Activated T-cell treated with anti-CD3 and anti-CD28 coated beads, Interleukin-2, amount 50 U/mL, for 4 hours (primary cell): ENCODE results near the gene PRPS1. TPM values are rescaled to one million over a fixed set of nuclear protein-coding genes. Genes with fewer than 3 reads are reported as not detected.

Source experiments
- ATAC-seq, 2 donors: fragments of 200-7000 bp; cut with Tn5 transposase; one replicate each; pipeline ENCODE4 v1.10.0; 2021
- DNase-seq: peaks from one replicate; pipeline ENCODE4 v3.0.0-alpha.2; 2020
- H3K27me3 Mint-ChIP-seq: one replicate; pipeline ENCODE4 v1.8.0; 2021; ENCODE audit warnings: low read depth, mixed read lengths
- H3K36me3 Mint-ChIP-seq: one replicate; pipeline ENCODE4 v1.8.0; 2022; ENCODE audit warnings: mixed read lengths; ENCODE audit not compliant: insufficient read depth
- H3K4me1 Mint-ChIP-seq: one replicate; pipeline ENCODE4 v1.8.0; 2021; ENCODE audit warnings: low read depth, mixed read lengths
- H3K4me3 Mint-ChIP-seq: one replicate; pipeline ENCODE4 v1.8.0; 2021; ENCODE audit warnings: mild to moderate bottlenecking, moderate library complexity, mixed read lengths
- H3K9me3 Mint-ChIP-seq: one replicate; pipeline ENCODE4 v1.8.0; 2021; ENCODE audit warnings: mixed read lengths
- total RNA-seq, 3 donors: library from RNA; stranded (reverse); gene quantifications; one replicate each; pipeline ENCODE4 v1.2.1, GENCODE V29; 2021

Gene PRPS1
- total RNA-seq, 3 donors from 2014 or later, result 151 to 154 (median 153) TPM

GRCh38 chrX:107619885-107620322, 8.4 kb upstream of the PRPS1 start:
- Mint-ChIP-seq H3K4me1 (no peaks in the 10 kb centered on the region), H3K9me3 (no peaks in the 10 kb centered on the region), H3K4me3 (no peak overlapping the region), H3K27me3 (no peaks in the 10 kb centered on the region), H3K36me3 (no peaks in the 10 kb centered on the region)
- no peak for ATAC-seq
- no peak for DNase-seq

- H3K36me3 Mint-ChIP-seq, result no peaks in the 10 kb centered on the region
- DNase-seq (no peak), ATAC-seq (no peak)
- H3K4me3 Mint-ChIP-seq, result no peak overlapping the region
- H3K4me1 Mint-ChIP-seq, result peaks cover 8% of the 10 kb centered on the region
- H3K9me3 Mint-ChIP-seq, result no peaks in the 10 kb centered on the region
- H3K27me3 Mint-ChIP-seq, result no peaks in the 10 kb centered on the region
Observed at GRCh38 chrX:107624893-107625292, 3.4 kb upstream of the PRPS1 start.

- peaks cover 16% of the 10 kb centered on the region for H3K4me1 Mint-ChIP-seq
- no peaks in the 10 kb centered on the region for H3K9me3 Mint-ChIP-seq
- DNase-seq (no peak), ATAC-seq (no peak)
- H3K36me3 Mint-ChIP-seq, result no peaks in the 10 kb centered on the region
- H3K27me3 Mint-ChIP-seq, result no peaks in the 10 kb centered on the region
- H3K4me3 Mint-ChIP-seq, result no peak overlapping the region
Observed at GRCh38 chrX:107625739-107626138, 2.6 kb upstream of the PRPS1 start.

- Mint-ChIP-seq H3K4me3 (no peak overlapping the region), H3K36me3 (no peaks in the 10 kb centered on the region), H3K4me1 (peaks cover 19% of the 10 kb centered on the region), H3K27me3 (no peaks in the 10 kb centered on the region), H3K9me3 (no peaks in the 10 kb centered on the region)
- ATAC-seq, result no peak
- no peak for DNase-seq
Observed at GRCh38 chrX:107626481-107626880, 1.8 kb upstream of the PRPS1 start.

- ATAC-seq (no peak), DNase-seq (no peak)
- Mint-ChIP-seq H3K36me3 (no peaks in the 10 kb centered on the region), H3K4me3 (no peak overlapping the region), H3K4me1 (peaks cover 19% of the 10 kb centered on the region), H3K9me3 (no peaks in the 10 kb centered on the region), H3K27me3 (no peaks in the 10 kb centered on the region)
Observed at GRCh38 chrX:107626916-107627315, 1.4 kb upstream of the PRPS1 start.

GRCh38 chrX:107628662-107629539, 591 bp downstream of the PRPS1 start:
- ATAC-seq (peak; percentile 61 to 66), DNase-seq (peak; percentile 23)
- Mint-ChIP-seq H3K9me3 (no peaks in the 10 kb centered on the region), H3K36me3 (peaks cover 2% of the 10 kb centered on the region), H3K4me1 (peaks cover 27% of the 10 kb centered on the region), H3K27me3 (no peaks in the 10 kb centered on the region), H3K4me3 (peak overlapping the region; percentile 95)

- ATAC-seq (no peak), DNase-seq (no peak)
- no peaks in the 10 kb centered on the region for H3K9me3 Mint-ChIP-seq
- peak overlapping the region; percentile 95 for H3K4me3 Mint-ChIP-seq
- H3K27me3 Mint-ChIP-seq, result no peaks in the 10 kb centered on the region
- peaks cover 28% of the 10 kb centered on the region for H3K4me1 Mint-ChIP-seq
- peaks cover 2% of the 10 kb centered on the region for H3K36me3 Mint-ChIP-seq
Observed at GRCh38 chrX:107629540-107629909, 1.2 kb downstream of the PRPS1 start.

- no peak for DNase-seq
- Mint-ChIP-seq H3K4me1 (peaks cover 28% of the 10 kb centered on the region), H3K36me3 (peaks cover 2% of the 10 kb centered on the region), H3K4me3 (peak overlapping the region; percentile 95), H3K27me3 (no peaks in the 10 kb centered on the region), H3K9me3 (no peaks in the 10 kb centered on the region)
- no peak for ATAC-seq
Observed at GRCh38 chrX:107630031-107630689, 1.9 kb downstream of the PRPS1 start.

- no peak for DNase-seq
- H3K4me3 Mint-ChIP-seq, result no peak overlapping the region
Observed at GRCh38 chrX:107632346-107632745, 4.0 kb downstream of the PRPS1 start.

GRCh38 chrX:107646735-107647134, 18.4 kb downstream of the PRPS1 start:
- no peaks in the 10 kb centered on the region for H3K27me3 Mint-ChIP-seq
- ATAC-seq (no peak), DNase-seq (no peak)
- peaks cover 13% of the 10 kb centered on the region for H3K36me3 Mint-ChIP-seq
- no peaks in the 10 kb centered on the region for H3K4me1 Mint-ChIP-seq
- no peaks in the 10 kb centered on the region for H3K9me3 Mint-ChIP-seq
- H3K4me3 Mint-ChIP-seq, result no peak overlapping the region

More at GRCh38 chrX:107632346-107632745, 4.0 kb downstream of the PRPS1 start:
- ATAC-seq, result no peak
- Mint-ChIP-seq H3K9me3 (no peaks in the 10 kb centered on the region), H3K36me3 (peaks cover 2% of the 10 kb centered on the region), H3K4me1 (peaks cover 35% of the 10 kb centered on the region), H3K27me3 (no peaks in the 10 kb centered on the region)

- no peaks in the 10 kb centered on the region for H3K9me3 Mint-ChIP-seq
- no peaks in the 10 kb centered on the region for H3K27me3 Mint-ChIP-seq
- peaks cover 11% of the 10 kb centered on the region for H3K36me3 Mint-ChIP-seq
- DNase-seq, result no peak
- no peaks in the 10 kb centered on the region for H3K4me1 Mint-ChIP-seq
- no peak for ATAC-seq
- H3K4me3 Mint-ChIP-seq, result no peak overlapping the region
Observed at GRCh38 chrX:107648332-107648731, 20.0 kb downstream of the PRPS1 start.

- Mint-ChIP-seq H3K36me3 (peaks cover 3% of the 10 kb centered on the region), H3K27me3 (no peaks in the 10 kb centered on the region), H3K4me3 (no peak overlapping the region), H3K4me1 (peaks cover 10% of the 10 kb centered on the region), H3K9me3 (no peaks in the 10 kb centered on the region)
- DNase-seq (no peak), ATAC-seq (no peak)
Observed at GRCh38 chrX:107654566-107654871, 26.2 kb downstream of the PRPS1 start.

GRCh38 chrX:107654872-107655761, 26.8 kb downstream of the PRPS1 start:
- H3K4me3 Mint-ChIP-seq, result no peak overlapping the region
- H3K27me3 Mint-ChIP-seq, result no peaks in the 10 kb centered on the region
- no peaks in the 10 kb centered on the region for H3K9me3 Mint-ChIP-seq
- peak; percentile 67 for DNase-seq
- H3K4me1 Mint-ChIP-seq, result peaks cover 10% of the 10 kb centered on the region
- ATAC-seq, result peak; percentile 83 to 85
- peaks cover 3% of the 10 kb centered on the region for H3K36me3 Mint-ChIP-seq

- DNase-seq (no peak), ATAC-seq (no peak)
- Mint-ChIP-seq H3K27me3 (no peaks in the 10 kb centered on the region), H3K36me3 (no peaks in the 10 kb centered on the region), H3K4me3 (no peak overlapping the region), H3K4me1 (peaks cover 10% of the 10 kb centered on the region), H3K9me3 (no peaks in the 10 kb centered on the region)
Observed at GRCh38 chrX:107656978-107657377, 28.7 kb downstream of the PRPS1 start.
